GM23248 (cell line): ENCODE measurements around the gene POU2AF3. TPM values are rescaled to one million over a fixed set of nuclear protein-coding genes. Genes with fewer than 3 reads are reported as not detected.

ENCODE experiments used
- DNase-seq: peaks from one replicate; pipeline ENCODE4 v3.0.0-alpha.2; 2015
- H2AFZ ChIP-seq: fragments of 200-600 bp; sonication (generic); 2 replicates; pipeline ENCODE4 v1.6.1; 2016; ENCODE audit warnings: antibody characterized with exemption
- H3F3A ChIP-seq: fragments of 200-600 bp; sonication (generic); 2 replicates; pipeline ENCODE4 v1.6.1; 2016; ENCODE audit warnings: mild to moderate bottlenecking, antibody characterized with exemption, mixed run types; ENCODE audit not compliant: insufficient read depth
- H3K27ac ChIP-seq: fragments of 200-600 bp; sonication (generic); 2 replicates; pipeline ENCODE4 v1.5.1; 2016; ENCODE audit warnings: mild to moderate bottlenecking
- H3K27me3 ChIP-seq: fragments of 200-600 bp; sonication (generic); replicated peaks from 2 replicates; pipeline ENCODE4 v1.6.1; 2016; ENCODE audit warnings: mild to moderate bottlenecking; ENCODE audit not compliant: insufficient read depth
- H3K36me3 ChIP-seq: fragments of 200-600 bp; sonication (generic); 2 replicates; pipeline ENCODE4 v1.6.1; 2016; ENCODE audit warnings: low read depth, mild to moderate bottlenecking
- H3K4me1 ChIP-seq: fragments of 200-600 bp; sonication (generic); 2 replicates; pipeline ENCODE4 v1.6.1; 2016; ENCODE audit warnings: mild to moderate bottlenecking; ENCODE audit not compliant: insufficient read depth
- H3K4me2 ChIP-seq: fragments of 200-600 bp; sonication (generic); one replicate; pipeline ENCODE4 v1.6.1; 2016; ENCODE audit warnings: mild to moderate bottlenecking; ENCODE audit not compliant: unreplicated experiment
- H3K4me3 ChIP-seq: fragments of 200-600 bp; sonication (generic); 2 replicates; pipeline ENCODE4 v1.5.1; 2016; ENCODE audit warnings: mild to moderate bottlenecking
- H3K79me2 ChIP-seq: fragments of 200-600 bp; sonication (generic); 2 replicates; pipeline ENCODE4 v1.6.1; 2016; ENCODE audit warnings: mild to moderate bottlenecking; ENCODE audit not compliant: insufficient read depth
- H3K9ac ChIP-seq: fragments of 200-600 bp; sonication (generic); 2 replicates; pipeline ENCODE4 v1.6.1; 2016; ENCODE audit warnings: mild to moderate bottlenecking
- H3K9me2 ChIP-seq: fragments of 200-600 bp; sonication (generic); 2 replicates; pipeline ENCODE4 v1.6.1; 2016; ENCODE audit warnings: mixed run types, mild to moderate bottlenecking, moderate library complexity; ENCODE audit not compliant: insufficient read depth
- H3K9me3 ChIP-seq: fragments of 200-600 bp; sonication (generic); one replicate; pipeline ENCODE4 v1.6.1; 2017; ENCODE audit warnings: low read depth
- H4K20me1 ChIP-seq: fragments of 200-600 bp; sonication (generic); 2 replicates; pipeline ENCODE4 v1.6.0; 2016; ENCODE audit not compliant: insufficient read depth
- EZH2 ChIP-seq: fragments of 200-600 bp; sonication (generic); IDR thresholded peaks from 2 replicates; pipeline ENCODE4 v1.6.1; 2018; ENCODE audit warnings: antibody characterized with exemption, mild to moderate bottlenecking; ENCODE audit not compliant: insufficient read depth, poor library complexity, severe bottlenecking
- EZH2phosphoT487 ChIP-seq: fragments of 200-600 bp; sonication (generic); IDR thresholded peaks from 2 replicates; pipeline ENCODE4 v1.6.1; 2018; ENCODE audit warnings: antibody characterized with exemption, moderate library complexity, mild to moderate bottlenecking, low read depth; ENCODE audit not compliant: insufficient read depth
- WGBS, 2 experiments: methylation state at CpG; one replicate each; pipeline ENCODE4 v1.1.6; 2015 to 2017; ENCODE audit warnings: low lambda C conversion rate in 2 of 2, low coverage in 1 of 2; ENCODE audit errors: missing lambda C conversion rate in 2 of 2; 5-methylcytosine and 5-hydroxymethylcytosine counted together
- in situ Hi-C: fragments of 300-500 bp; cut with MboI; formaldehyde crosslinking; loops from 2 replicates; pipeline ENCODE4 v1.15.0; 2020
- polyA plus RNA-seq: library from polyadenylated mRNA; unstranded; fragments of >200 nt; fragmentation: Nextera tagmentation; extraction: Ambion mirVana; gene quantifications from 2 replicates; pipeline ENCODE4 v1.2.1, GENCODE V29; 2016
- total RNA-seq: library from RNA; depleted of rRNA; stranded (reverse); fragments of >200 nt; shearing (Covaris generic); gene quantifications from 2 replicates; pipeline ENCODE4 v1.2.3, GENCODE V29; 2014

The POU2AF3 gene
- total and polyA plus RNA-seq, 2 experiments from 2014 or later: not detected

DNA sequence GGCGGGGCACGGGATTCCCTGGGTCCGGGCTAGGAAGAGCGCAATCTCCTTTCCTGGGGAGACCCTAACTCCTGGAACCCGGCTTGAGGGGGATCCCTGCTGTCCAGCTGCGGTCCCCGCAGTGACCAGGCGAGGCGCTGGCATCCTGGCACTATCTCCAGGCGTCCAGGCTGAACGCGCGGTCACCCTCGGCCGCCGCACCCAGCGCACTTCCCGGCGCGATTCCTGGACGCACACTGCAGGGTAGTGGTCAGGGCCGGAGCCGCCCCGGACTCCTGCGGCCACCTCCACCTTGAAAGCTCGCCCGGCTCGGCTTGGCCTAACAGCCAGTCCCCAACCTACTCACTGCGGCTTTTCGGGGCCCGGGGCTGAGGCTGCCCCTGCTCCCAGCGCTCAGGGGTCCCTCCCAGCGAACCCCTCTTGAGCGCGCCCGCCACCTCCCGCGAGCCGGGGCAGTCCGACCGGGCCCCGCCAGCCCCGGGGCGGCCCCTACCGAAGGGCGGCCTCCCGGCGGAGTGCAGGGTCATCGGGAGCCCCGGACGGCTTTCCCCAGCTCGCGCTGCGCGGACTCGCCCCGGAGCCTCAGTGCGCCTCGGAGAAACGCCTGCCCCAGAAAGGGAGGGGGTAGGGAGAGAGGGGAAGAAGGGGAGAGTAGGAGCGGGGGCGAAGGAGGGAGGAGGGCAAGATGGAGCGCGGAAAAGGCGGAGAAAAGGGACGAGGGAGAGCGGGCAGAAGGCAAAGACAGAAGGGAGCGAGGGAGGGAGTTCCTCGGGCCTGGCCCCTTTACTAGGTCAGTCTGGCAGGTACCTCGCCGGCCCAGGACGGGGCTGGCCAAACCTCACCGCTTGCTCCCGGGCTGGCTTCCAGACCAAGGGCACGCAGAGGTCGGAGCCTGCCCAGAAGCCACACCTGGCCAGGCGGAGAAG, 1.0 kb downstream of the POU2AF3 start:
- H3K9me2 ChIP-seq: no peaks in the 10 kb centered on the region
- H3F3A ChIP-seq: no peaks in the 10 kb centered on the region
- in situ Hi-C loops: no loop called here
- peak; percentile 71 for DNase-seq
- peaks cover 10% of the 10 kb centered on the region; the same call in 1 of the 2 replicates for H3K27me3 ChIP-seq
- no peaks in the 10 kb centered on the region for H3K9me3 ChIP-seq
- H3K36me3 ChIP-seq: no peaks in the 10 kb centered on the region
- no peaks in the 10 kb centered on the region for H3K79me2 ChIP-seq
- H2AFZ ChIP-seq: peak overlapping the region; percentile 86
- peak overlapping the region; percentile 68 for H3K4me3 ChIP-seq
- no peaks in the 10 kb centered on the region for H4K20me1 ChIP-seq
- peak overlapping the region; percentile 73 for H3K4me2 ChIP-seq
- H3K9ac ChIP-seq: peak overlapping the region; percentile 26
- TF ChIP-seq EZH2phosphoT487 (no peak), EZH2 (no peak)
- WGBS, 2 experiments: 2 to 4% methylated on average over 52 to 74 of the region's 77 CpGs
- no peaks in the 10 kb centered on the region for H3K4me1 ChIP-seq
- no peak overlapping the region for H3K27ac ChIP-seq

GRCh38 chr11:111300569-111300968, 2.2 kb downstream of the POU2AF3 start:
- in situ Hi-C loops: no loop called here
- Histone ChIP-seq H3F3A (no peaks in the 10 kb centered on the region), H3K27me3 (peaks cover 22% of the 10 kb centered on the region), H2AFZ (no peak overlapping the region), H3K9ac (no peak overlapping the region), H3K9me2 (no peaks in the 10 kb centered on the region), H3K4me3 (no peak overlapping the region), H3K79me2 (no peaks in the 10 kb centered on the region), H3K4me2 (no peak overlapping the region), H3K9me3 (no peaks in the 10 kb centered on the region), H3K27ac (no peak overlapping the region), H4K20me1 (no peaks in the 10 kb centered on the region), H3K36me3 (no peaks in the 10 kb centered on the region), H3K4me1 (no peaks in the 10 kb centered on the region)
- DNase-seq: no peak
- TF ChIP-seq EZH2 (no peak), EZH2phosphoT487 (no peak)
- 91 to 94% methylated on average over 9 of the region's 9 CpGs for WGBS, 2 experiments

DNA sequence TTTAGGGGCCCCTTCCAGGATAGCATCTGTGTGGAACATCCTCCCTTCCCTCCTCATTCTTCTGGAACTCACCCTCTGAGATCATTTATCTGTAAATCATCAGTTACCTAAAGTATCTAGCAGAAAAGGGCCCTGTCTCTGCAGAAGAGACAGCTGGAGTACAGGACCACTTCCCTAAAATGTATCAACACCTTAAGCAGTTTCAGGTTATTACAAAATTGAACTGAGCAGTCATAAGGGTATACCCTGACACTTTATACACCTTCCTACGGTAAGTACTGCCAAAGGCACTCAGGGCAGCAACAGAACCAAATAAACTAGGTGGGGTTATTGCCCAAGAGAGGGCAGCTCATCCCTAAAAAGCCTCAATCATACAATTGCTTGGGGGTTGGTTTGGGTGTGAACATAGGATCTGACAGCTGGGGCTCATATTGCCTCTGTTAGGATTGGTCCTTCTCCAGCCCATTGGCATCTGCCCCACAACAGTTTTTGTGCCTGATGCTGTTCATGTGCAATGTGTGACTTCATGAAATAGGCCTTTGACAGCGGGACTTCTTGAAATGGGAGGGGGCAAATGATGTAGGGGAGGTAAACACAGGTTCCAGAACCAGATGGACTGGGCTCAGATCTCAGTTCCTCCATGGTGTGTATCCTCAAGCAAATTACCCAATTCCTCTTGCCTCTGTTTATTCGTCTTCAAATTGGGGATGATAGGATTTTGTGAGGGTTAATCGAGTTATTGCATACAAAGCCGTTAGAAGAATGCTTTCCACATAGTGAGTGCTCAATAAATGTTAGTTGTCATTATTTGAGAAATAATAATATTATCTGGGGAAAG, 2.9 kb downstream of the POU2AF3 start:
- H3K9me3 ChIP-seq: no peaks in the 10 kb centered on the region
- no peaks in the 10 kb centered on the region for H3K4me1 ChIP-seq
- H3F3A ChIP-seq: no peaks in the 10 kb centered on the region
- H3K4me2 ChIP-seq: no peak overlapping the region
- in situ Hi-C loops: no loop called here
- no peak overlapping the region for H2AFZ ChIP-seq
- no peaks in the 10 kb centered on the region for H3K9me2 ChIP-seq
- no peak overlapping the region for H3K9ac ChIP-seq
- no peaks in the 10 kb centered on the region for H4K20me1 ChIP-seq
- TF ChIP-seq EZH2 (no peak), EZH2phosphoT487 (no peak)
- H3K27ac ChIP-seq: no peak overlapping the region
- no peaks in the 10 kb centered on the region for H3K36me3 ChIP-seq
- H3K27me3 ChIP-seq: peaks cover 29% of the 10 kb centered on the region
- 46 to 53% methylated on average over 5 of the region's 5 CpGs for WGBS, 2 experiments
- H3K4me3 ChIP-seq: no peak overlapping the region
- no peaks in the 10 kb centered on the region for H3K79me2 ChIP-seq
- no peak for DNase-seq

GRCh38 chr11:111301842-111302118, 3.4 kb downstream of the POU2AF3 start:
- H2AFZ ChIP-seq: no peak overlapping the region
- DNase-seq: no peak
- H3K4me1 ChIP-seq: no peaks in the 10 kb centered on the region
- H3F3A ChIP-seq: no peaks in the 10 kb centered on the region
- peaks cover 34% of the 10 kb centered on the region for H3K27me3 ChIP-seq
- H3K9ac ChIP-seq: no peak overlapping the region
- no peak overlapping the region for H3K4me2 ChIP-seq
- H3K9me3 ChIP-seq: no peaks in the 10 kb centered on the region
- H3K9me2 ChIP-seq: no peaks in the 10 kb centered on the region
- in situ Hi-C loops: no loop called here
- no peak for TF ChIP-seq EZH2
- no peak for TF ChIP-seq EZH2phosphoT487
- H3K4me3 ChIP-seq: no peak overlapping the region
- no peaks in the 10 kb centered on the region for H3K79me2 ChIP-seq
- no peak overlapping the region for H3K27ac ChIP-seq
- no peaks in the 10 kb centered on the region for H3K36me3 ChIP-seq
- H4K20me1 ChIP-seq: no peaks in the 10 kb centered on the region
- WGBS, 2 experiments: 87 to 90% methylated on average over 3 of the region's 3 CpGs
